Skeletal muscle tissue (tissue), 4 donors: Measurements from ENCODE around the gene NUP62CL. TPM values are rescaled to one million over a fixed set of nuclear protein-coding genes. Genes with fewer than 3 reads are reported as not detected.
"Not testable (repeated sequence)": the region's sequence is repeated elsewhere in the genome, so short reads cannot be mapped to it uniquely, and the experiment has no call there.

ENCODE experiments used
- H3K27ac ChIP-seq: one replicate; pipeline ENCODE4 v1.7.0; 2013; ENCODE audit warnings: mild to moderate bottlenecking, low read depth, low read length, inconsistent platforms
- H3K27me3 ChIP-seq, 3 donors: one replicate each; pipeline ENCODE4 v1.7.0; 2013; ENCODE audit warnings: low read length in 3 of 3; ENCODE audit not compliant: control insufficient read depth in 3 of 3, insufficient read depth in 3 of 3
- H3K36me3 ChIP-seq, 3 donors: one replicate each; pipeline ENCODE4 v1.7.0; 2013; ENCODE audit warnings: low read length in 3 of 3; ENCODE audit not compliant: control insufficient read depth in 3 of 3, insufficient read depth in 3 of 3
- H3K4me1 ChIP-seq, 3 donors: one replicate each; pipeline ENCODE4 v1.7.0; 2013; ENCODE audit warnings: low read length in 3 of 3, mild to moderate bottlenecking in 3 of 3; ENCODE audit not compliant: control insufficient read depth in 3 of 3, insufficient read depth in 3 of 3
- H3K4me3 ChIP-seq, 3 donors: one replicate each; pipeline ENCODE4 v1.7.0; 2013; ENCODE audit warnings: low read length in 3 of 3
- H3K9ac ChIP-seq, 3 donors: one replicate each; pipeline ENCODE4 v1.7.0; 2013; ENCODE audit warnings: low read length in 3 of 3, mild to moderate bottlenecking in 3 of 3, moderate library complexity in 2 of 3, low read depth in 1 of 3
- H3K9me3 ChIP-seq, 3 donors: one replicate each; pipeline ENCODE4 v1.7.0; 2013; ENCODE audit warnings: low read length in 3 of 3; ENCODE audit not compliant: control insufficient read depth in 3 of 3
- total RNA-seq: library from RNA; depleted of rRNA; stranded (reverse); fragments of >200 nt; gene quantifications from one replicate; pipeline ENCODE4 v1.2.3, GENCODE V29; 2014
- donor health status: Osteomylitis.

Gene NUP62CL
- total RNA-seq, 1 donor from 2014 or later: 1.6 TPM

DNA sequence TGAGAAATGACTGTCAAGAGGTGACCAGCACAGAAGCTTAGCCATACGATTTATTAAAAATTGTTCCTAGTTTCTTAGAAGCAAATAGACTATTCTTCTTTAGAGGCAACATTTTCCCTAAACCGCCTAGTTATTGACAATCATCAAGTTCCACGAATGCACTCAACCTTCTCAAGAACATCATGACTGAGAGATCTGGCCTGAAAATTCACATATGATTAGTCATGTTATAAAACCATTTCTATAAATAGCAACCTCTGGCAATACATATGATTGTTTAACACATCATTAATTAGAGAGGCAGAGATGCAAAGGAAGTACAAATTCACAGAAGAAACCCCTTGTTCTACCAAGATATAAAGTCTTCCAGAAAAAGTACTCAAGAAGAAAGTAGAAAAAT lies 6.7 kb downstream of the NUP62CL start:
- Histone ChIP-seq H3K9ac (no peak overlapping the region), H3K36me3 (no peaks in the 10 kb centered on the region), H3K4me1 (no peaks in the 10 kb centered on the region), H3K9me3 (no peaks in the 10 kb centered on the region), H3K27ac (no peak overlapping the region), H3K27me3 (peaks cover 0 to 3% (median 0%) of the 10 kb centered on the region in 3 donors), H3K4me3 (no peak overlapping the region)

DNA sequence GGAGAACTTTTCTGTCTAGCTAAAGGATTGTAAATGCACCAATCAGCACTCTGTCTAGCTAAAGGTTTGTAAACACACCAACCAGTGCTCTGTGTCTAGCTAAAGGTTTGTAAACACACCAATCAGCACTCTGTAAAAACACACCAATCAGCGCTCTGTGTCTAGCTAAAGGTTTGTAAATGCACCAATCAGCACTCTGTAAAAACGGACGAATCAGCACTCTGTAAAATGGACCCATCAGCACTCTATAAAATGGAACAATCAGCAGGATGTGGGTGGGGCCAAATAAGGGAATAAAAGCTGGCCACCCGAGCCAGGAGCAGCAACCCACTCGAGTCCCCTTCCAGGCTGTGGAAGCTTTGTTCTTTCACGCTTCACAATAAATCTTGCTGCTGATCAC lies 8.2 kb downstream of the NUP62CL start:
- not testable (repeated sequence) for H3K9ac ChIP-seq, H3K27ac ChIP-seq, H3K4me1 ChIP-seq, H3K9me3 ChIP-seq, H3K27me3 ChIP-seq, H3K4me3 ChIP-seq, H3K36me3 ChIP-seq

DNA sequence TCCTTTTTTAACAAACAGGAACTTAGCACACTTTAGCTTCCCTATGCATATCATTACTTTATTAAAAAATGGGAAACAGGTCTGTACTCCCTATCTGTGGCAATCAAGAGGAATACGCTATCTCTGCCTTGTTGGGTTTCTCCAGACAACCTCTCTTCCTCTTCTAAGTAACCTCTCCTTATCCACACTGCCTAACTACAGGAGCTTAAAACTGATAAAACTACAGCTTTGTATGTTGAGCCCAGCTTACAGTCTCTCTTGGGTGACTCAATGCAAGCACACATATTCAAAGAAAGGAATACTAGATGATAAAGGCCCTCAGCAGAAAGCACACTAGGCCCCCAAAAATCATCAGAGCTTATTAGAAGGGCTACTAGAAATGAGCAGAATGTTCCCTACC lies 8.9 kb downstream of the NUP62CL start:
- Histone ChIP-seq H3K4me3 (no peak overlapping the region), H3K9ac (no peak overlapping the region)

DNA sequence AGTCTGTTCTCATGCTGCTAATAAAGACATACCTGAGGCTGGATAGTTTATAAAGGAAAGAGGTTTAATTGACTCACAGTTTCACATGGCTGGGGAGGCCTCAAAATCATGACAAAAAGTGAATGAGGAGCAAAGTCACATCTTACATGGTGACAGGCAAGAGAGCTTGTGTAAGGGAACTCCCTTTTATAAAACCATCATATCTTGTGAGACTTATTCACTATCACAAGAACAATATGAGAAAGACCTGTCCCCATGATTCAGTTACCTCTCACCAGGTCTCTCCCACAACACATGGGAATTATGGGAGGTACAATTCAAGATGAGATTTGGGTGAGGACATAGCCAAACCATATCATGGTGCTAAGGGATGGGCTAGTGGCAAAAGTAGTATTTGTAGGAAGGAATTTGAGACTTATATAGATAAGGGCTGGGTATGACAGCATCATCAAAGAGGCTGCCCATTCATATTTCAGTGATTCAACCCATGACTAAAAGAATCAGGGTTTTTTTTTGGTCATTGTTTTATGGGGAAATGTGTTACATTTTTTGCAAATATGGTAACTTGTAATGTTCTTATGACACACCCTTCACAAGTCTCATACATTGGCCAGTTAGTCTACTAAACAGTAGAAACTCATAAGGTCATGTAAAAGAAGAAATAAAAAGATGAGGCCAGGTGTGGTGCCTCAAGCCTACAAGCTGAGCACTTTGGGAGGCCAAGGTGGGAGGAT lies 34.7 kb downstream of the NUP62CL start:
- no peak overlapping the region for H3K4me3 ChIP-seq
- no peaks in the 10 kb centered on the region for H3K4me1 ChIP-seq
- H3K9me3 ChIP-seq: no peaks in the 10 kb centered on the region
- H3K9ac ChIP-seq: no peak overlapping the region
- H3K27me3 ChIP-seq: no peaks in the 10 kb centered on the region
- no peaks in the 10 kb centered on the region for H3K36me3 ChIP-seq
- H3K27ac ChIP-seq: no peak overlapping the region

More for the DNA sequence above, 8.9 kb downstream of the NUP62CL start:
- no peak overlapping the region for H3K27ac ChIP-seq
- no peaks in the 10 kb centered on the region for H3K36me3 ChIP-seq
- H3K27me3 ChIP-seq: no peaks in the 10 kb centered on the region
- no peaks in the 10 kb centered on the region for H3K4me1 ChIP-seq
- no peaks in the 10 kb centered on the region for H3K9me3 ChIP-seq

DNA sequence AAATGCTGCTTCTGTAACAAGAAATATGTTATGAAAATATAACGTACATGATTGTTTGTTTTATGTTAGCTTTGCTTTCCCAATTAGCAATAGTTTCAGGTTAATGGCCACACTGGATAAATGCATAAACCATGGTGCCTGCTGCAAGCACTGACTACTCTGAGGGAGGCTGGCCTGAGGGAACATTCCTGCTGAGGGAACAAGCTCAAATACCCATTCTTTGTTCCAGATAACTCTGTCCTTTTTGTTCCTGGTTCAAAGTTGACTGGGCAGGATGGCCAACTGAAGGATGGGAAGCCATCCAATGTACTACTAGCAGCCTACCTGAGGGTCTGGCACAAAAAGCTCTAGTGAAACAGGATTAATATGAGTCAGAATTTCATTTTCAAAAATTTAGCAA lies 37.5 kb downstream of the NUP62CL start:
- Histone ChIP-seq H3K4me1 (no peaks in the 10 kb centered on the region), H3K9me3 (no peaks in the 10 kb centered on the region), H3K27me3 (no peaks in the 10 kb centered on the region), H3K4me3 (no peak overlapping the region), H3K9ac (no peak overlapping the region), H3K36me3 (no peaks in the 10 kb centered on the region), H3K27ac (no peak overlapping the region)

DNA sequence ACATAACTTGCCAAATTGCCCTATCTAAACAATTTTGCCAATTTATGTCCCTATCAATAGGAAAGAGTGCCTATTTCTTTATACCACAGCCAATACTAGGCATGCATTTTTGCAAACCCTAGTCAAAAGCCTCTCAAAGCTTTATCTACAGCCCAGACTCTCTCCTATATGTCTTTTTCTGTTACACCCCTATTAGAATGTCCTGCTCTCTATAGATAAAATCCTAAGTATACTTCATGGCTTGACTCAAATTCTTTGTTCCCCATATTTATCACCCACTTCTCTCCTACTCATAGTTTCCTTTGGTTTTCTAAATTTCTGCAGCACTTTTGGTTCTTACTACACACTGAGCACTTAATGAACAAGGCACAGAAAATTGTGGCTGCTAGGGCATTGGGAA lies 38.0 kb downstream of the NUP62CL start:
- no peaks in the 10 kb centered on the region for H3K27me3 ChIP-seq
- H3K9me3 ChIP-seq: no peaks in the 10 kb centered on the region
- no peaks in the 10 kb centered on the region for H3K36me3 ChIP-seq
- no peak overlapping the region for H3K9ac ChIP-seq
- H3K4me3 ChIP-seq: no peak overlapping the region
- no peak overlapping the region for H3K27ac ChIP-seq
- no peaks in the 10 kb centered on the region for H3K4me1 ChIP-seq

DNA sequence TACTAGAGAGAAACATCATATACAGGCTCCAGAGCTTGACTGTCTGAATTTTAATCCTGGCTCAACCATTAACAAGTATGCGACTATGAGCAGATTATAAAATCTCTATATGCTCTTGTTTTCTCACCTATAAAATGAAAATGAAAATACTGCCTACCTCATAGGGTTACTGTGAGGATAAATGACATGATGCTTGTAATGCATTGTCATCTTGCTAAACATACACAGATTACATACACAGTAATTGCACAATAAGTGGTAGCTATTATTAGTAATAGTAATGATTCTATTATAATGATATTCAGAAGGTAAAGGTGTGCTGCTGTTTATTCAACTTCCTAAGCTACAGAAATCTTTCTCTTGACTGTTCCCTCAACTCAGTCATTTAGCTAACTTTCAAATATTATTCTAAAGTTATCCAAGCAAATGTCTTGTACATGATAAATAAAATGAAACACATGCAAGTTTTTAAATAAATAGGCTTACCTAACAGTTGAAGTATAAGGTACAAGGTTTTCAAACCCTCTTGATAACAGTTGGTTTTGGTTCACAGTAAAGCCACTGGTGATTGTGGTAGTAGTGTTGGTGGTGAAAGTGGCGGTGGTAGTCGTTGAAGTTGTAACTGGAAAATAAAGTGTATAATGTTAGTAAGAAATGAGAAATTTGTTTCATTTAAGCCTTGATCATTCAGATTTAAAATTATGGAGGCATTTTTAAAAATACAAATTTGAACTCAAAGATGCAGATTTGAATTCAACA lies 38.9 kb downstream of the NUP62CL start:
- no peaks in the 10 kb centered on the region for H3K27me3 ChIP-seq
- no peaks in the 10 kb centered on the region for H3K36me3 ChIP-seq
- H3K9ac ChIP-seq: no peak overlapping the region
- no peak overlapping the region for H3K4me3 ChIP-seq
- no peak overlapping the region for H3K27ac ChIP-seq
- H3K4me1 ChIP-seq: no peaks in the 10 kb centered on the region
- no peaks in the 10 kb centered on the region for H3K9me3 ChIP-seq

DNA sequence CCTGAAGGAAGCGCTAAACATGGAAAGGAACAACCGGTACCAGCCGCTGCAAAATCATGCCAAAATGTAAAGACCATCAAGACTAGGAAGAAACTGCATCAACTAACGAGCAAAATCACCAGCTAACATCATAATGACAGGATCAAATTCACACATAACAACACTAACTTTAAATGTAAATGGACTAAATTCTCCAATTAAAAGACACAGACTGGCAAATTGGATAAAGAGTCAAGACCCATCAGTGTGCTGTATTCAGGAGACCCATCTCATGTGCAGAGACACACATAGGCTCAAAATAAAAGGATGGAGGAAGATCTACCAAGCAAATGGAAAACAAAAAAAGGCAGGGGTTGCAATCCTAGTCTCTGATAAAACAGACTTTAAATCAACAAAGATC lies 48.6 kb downstream of the NUP62CL start:
- H3K9me3 ChIP-seq, H3K4me1 ChIP-seq, H3K27me3 ChIP-seq, H3K36me3 ChIP-seq, H3K4me3 ChIP-seq, H3K27ac ChIP-seq, H3K9ac ChIP-seq: not testable (repeated sequence)

DNA sequence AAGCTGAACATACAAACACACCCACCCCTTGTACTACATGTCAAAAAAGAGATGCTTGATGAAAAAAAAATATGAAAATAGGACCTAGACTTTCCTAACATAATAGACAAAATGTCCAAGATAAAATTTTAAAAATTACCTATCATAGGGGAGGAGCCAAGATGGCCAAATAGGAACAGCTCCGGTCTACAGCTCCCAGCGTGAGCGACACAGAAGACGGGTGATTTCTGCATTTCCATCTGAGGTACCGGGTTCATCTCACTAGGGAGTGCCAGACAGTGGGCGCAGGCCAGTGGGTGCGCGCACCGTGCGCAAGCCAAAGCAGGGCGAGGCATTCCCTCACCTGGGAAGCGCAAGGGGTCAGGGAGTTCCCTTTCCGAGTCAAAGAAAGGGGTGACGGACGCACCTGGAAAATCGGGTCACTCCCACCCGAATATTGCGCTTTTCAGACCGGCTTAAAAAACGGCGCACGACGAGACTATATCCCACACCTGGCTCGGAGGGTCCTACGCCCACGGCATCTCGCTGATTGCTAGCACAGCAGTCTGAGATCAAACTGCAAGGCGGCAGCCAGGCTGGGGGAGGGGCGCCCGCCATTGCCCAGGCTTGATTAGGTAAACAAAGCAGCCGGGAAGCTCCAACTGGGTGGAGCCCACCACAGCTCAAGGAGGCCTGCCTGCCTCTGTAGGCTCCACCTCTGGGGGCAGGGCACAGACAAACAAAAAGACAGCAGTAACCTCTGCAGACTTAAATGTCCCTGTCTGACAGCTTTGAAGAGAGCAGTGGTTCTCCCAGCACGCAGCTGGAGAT lies 50.4 kb downstream of the NUP62CL start:
- H3K4me1 ChIP-seq, H3K36me3 ChIP-seq, H3K27ac ChIP-seq, H3K27me3 ChIP-seq, H3K9ac ChIP-seq, H3K9me3 ChIP-seq, H3K4me3 ChIP-seq: not testable (repeated sequence)
